GM10266 (cell line): Measurements from ENCODE around the gene LEKR1.
A peak's percentile ranks its signal among the peaks of the same experiment; 100 is the strongest.

Experiments
- DNase-seq: peaks from one replicate; pipeline ENCODE4 v3.0.0; 2012; ENCODE audit errors: extremely low spot score
- CTCF ChIP-seq: IDR thresholded peaks from 2 replicates; pipeline ENCODE4 v1.5.1; 2012; ENCODE audit warnings: mild to moderate bottlenecking, low read depth; ENCODE audit not compliant: control insufficient read depth, insufficient read depth; ENCODE audit errors: missing control alignments

The LEKR1 gene

DNA sequence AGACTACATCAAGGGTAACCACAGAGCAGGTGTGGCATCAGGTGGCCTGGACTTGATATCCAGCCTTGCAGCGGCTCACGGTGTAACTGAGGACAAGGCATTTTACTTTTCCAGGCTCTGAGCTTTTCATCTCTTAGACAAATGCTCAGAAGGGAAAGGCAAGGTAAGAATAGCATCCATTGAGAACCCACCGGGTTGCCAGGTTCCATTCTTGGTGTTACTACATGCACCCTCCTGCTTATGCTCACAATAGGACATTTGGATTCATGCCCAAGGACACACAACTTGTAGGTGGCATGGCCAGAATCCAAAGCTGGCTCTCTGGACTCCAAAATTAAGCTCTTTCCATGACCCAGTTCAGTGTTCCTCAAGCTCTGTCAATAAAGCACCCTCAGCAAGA is 248.3 kb downstream of the LEKR1 start:
- no peak for DNase-seq

DNA sequence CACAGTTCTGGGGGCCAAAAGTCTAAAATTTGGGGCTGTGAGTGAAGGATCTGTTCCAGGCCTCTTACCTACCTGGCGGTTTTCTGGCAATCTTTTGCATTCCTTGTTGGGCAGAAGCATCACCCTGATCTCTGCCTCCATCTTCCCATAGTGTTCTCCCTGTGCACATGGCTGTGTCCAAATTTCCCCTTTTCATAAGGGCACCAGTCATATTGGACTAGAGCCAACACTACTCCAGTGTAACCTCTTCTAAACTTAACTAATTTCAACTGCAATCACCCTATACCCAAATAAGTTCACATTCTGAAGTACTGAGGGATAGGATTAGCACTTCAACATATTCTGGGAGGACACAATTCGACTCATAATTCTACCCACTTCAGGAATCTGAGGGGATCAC is 248.8 kb downstream of the LEKR1 start:
- DNase-seq, result no peak
- no peak for TF ChIP-seq CTCF

More for the DNA sequence above, 248.3 kb downstream of the LEKR1 start:
- no peak for TF ChIP-seq CTCF

- no peak for TF ChIP-seq CTCF
- no peak for DNase-seq
Measured at GRCh38 chr3:157075693-157076420, 249.7 kb downstream of the LEKR1 start.

GRCh38 chr3:157077565-157077991 is 251.4 kb downstream of the LEKR1 start:
- TF ChIP-seq CTCF, result no peak
- DNase-seq, result no peak

- peak; percentile 25 for TF ChIP-seq CTCF
- DNase-seq, result no peak
Measured at GRCh38 chr3:157078131-157078810, 252.1 kb downstream of the LEKR1 start.

GRCh38 chr3:157078811-157079185 is 252.6 kb downstream of the LEKR1 start:
- TF ChIP-seq CTCF, result no peak
- no peak for DNase-seq
